DMS53 (cell line): Measurements from ENCODE around the gene OTUD7B.
A peak's percentile ranks its signal among the peaks of the same experiment; 100 is the strongest.
"Not testable (repeated sequence)": the region's sequence is repeated elsewhere in the genome, so short reads cannot be mapped to it uniquely, and the experiment has no call there.

Source experiments
- DNase-seq: peaks from one replicate; lab custom pipeline; 2025; lab: John Stamatoyannopoulos, UW

The OTUD7B gene

DNA sequence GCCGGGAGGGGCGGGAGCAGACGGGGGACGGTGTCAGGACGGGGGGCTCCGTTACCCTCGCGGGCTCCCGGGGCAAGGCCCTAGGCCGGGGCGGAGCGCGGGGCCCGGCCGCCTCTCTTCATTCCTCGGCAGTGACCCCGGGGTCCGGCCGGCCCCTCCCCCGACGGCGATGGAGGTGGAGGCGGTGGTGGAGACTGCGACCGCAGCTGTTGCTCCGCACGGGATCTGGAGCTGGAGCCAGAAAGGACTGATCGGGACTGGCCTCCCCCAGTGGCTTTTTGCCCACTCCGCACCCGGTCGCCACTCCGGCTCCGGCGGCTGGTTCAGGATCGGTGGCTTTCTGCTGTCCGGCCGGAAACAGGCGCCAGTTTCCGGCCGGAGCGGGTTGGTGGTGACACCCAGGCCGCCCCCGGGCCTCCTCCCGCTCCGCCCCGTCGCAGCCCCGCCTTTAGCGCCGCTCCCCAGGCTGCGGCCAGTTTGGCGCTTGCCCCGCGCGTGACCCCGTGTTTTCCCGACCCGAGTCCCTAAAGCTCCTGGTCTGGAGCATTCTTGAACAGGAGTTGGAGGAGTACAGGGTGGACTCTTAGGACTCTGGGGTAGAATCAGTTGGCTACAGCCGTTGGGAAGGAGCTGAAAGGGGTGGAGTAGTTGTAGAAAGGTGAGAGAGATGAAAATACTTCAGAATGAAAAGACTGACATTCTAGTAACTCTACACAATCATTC lies at the start of gene OTUD7B:
OTUD7B (minus strand) TSS at position 334 of the 723 bp plus-strand sequence. CDS start 33,216 bp downstream, outside the sequence.
- peak; percentile 95 for DNase-seq

DNA sequence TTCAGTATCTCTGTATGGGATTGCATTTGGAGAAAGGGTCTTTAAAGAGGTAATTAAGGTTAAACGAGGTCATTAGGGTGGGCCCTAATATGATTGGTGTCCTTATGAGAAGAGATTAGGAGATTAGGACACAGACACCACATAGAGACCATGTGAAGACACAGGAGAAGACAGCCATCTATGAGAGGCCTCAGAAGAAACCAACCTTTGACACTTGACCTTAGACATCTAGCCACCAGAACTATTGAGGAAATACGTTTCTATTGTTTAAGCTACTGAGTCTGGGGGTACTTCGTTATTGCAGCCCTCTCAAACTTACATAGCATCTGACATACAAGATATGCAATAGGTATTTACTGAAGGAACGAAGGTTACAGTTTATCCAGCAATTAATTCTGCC lies 49.7 kb upstream of the OTUD7B start:
- no peak for DNase-seq

DNA sequence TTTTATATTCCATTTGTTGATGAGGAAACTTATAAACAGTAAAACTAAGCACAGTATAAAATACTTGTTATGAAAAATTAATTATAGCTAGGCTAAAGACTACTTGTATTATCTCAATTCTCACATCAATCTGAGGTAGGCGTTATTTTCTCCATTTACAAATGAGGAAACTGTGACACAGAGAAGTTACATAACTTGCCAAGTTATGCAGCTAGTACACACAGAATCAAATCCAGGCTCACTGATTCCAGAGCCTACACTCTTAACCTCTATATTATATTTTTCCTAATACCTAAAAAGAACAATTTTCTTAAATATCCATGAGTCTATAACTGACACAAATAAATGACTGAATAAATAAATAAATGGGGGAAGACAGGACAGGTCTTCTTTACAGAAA lies 45.9 kb upstream of the OTUD7B start:
- DNase-seq, result no peak

DNA sequence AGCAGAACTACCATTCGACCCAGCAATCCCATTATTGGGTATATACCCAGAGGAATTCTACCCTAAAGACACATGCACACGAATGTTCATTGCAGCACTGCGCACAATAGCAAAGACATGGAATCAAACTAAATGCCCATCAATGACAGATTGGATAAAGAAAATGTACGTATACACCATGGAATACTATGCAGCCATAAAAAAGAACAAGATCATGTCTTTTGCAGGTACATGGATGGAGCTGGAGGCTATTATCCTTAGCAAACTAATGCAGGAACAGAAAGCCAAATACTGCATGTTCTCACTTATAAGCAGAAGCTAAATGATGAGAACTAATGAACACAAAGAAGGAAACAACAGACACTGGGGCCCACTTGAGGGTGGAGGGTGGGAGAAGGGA lies 45.0 kb upstream of the OTUD7B start:
- DNase-seq, result not testable (repeated sequence)

DNA sequence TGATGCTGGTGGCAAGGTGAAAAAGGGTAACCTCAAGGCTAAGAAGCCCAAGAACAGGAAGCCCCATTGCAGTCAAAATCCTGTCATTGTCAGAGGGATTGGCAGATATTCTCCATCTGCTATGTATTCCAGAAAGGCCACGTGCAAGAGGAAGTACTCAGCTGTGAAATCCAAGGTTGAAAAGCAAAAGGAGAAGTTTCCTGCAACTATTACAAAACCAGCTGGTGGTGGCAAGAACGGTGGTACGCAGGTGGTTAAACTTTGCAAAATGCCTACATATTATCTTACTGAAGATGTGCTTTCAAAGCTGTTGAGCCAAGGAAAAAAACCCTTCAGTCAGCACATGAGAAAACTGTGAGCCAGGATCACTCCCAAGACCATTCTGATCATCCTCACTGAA lies 43.4 kb upstream of the OTUD7B start:
- no peak for DNase-seq

DNA sequence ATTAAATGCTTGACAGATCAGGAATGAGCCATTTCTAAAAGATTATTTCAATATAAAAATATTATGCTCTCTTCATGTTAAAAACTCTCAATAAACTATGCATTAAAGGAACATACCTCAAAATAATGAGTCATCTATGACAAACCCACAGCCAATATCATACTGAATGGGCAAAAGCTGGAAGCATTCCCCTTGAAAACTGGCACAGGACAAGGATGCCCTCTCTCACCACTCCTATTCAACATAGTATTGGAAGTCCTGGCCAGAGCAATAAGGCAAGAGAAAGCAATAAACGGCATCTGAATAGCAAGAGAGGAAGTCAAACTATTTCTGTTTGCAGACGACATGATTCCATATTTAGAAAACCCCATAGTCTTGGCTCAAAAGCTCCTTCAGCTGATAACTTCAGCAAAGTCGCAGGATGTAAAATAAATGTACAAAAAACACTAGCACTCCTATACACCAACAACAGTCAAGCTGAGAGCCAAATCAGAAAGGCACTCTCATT lies 41.4 kb upstream of the OTUD7B start:
- not testable (repeated sequence) for DNase-seq

DNA sequence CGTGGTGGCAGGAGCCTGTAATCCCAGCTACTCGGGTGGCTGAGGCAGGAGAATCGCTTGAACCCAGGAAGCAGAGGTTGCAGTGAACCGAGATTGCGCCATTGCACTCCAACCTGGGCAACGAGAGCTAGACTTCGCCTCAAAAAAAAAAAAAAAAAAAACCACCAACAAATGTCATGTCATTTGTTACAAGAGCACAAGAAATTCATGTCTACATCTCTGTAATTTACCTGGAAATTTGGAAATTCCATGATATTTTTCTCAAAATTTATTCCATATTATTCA lies 40.5 kb upstream of the OTUD7B start:
- no peak for DNase-seq

DNA sequence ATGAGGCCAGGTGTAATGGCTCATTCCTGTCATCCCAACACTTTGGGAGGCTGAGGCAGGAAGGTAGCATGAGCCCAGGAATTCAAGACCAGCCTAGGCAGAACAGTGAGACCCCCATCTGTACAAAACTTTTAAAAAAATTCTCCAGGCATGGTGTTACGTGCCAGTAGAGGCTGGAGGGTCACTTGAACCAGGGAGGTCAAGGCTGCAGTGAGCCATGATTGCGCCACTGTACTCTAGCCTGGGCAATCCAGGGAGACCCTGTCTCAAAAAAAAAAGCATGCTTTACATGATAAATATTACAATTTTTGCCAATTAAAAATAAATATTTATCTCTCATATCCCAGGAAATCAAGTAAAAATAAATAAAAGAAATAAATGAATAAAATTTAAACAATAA lies 39.4 kb upstream of the OTUD7B start:
- no peak for DNase-seq

DNA sequence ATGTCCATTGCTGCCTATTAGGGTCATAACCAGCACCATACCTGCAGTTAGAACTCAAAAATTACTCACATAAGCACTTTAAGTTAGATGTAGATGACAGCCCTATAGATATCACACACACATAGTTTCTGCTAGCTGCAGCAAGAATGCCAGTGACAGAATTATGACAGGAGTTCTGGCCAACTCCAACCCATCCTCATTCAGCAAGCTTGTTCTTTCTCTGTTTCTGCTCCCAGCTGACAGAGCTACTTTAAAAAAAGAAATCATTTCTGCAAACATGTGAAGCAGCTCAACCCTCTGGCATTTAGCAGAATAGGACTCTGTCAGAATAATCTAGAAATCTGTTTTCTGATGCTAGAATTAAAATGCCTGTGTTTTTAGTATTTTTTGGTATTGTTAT lies 23.8 kb upstream of the OTUD7B start:
- no peak for DNase-seq

DNA sequence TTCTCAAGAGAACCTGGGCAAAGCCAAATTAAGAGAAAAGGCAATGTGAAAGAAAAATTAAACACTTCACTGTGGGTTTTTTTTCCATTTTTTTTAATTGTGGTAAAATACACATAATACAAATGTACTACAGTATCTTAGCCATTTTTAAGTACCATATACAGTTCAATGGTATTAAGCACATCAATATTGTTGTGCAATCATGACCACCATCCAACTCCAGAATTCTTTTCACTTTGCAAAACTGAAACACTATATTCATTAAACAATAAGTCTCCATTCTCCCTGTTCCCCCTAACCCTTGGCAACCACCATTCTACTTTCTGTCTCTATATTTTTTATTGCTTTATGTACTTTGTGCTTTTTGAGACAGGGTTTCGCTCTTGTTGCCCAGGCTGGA lies 17.8 kb upstream of the OTUD7B start:
- no peak for DNase-seq

DNA sequence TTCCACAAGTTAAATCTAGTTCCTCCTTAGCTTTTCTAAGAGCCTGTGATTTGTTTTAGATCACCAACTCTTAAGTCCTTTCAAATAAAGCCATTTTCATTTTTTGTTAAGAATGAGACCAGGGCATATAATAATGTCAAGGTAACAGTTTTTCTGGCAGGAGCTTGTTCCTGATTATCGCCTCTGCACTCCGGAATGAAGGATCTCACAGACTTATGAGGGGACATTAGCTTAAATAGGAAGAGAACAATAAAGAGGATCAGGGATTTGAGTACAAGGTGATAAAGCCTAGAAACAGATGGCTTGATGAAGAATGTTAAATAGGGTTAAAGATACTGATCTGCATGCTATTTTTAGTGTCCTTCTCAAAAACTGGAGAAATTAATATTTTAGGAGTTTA lies 13.6 kb upstream of the OTUD7B start:
- DNase-seq, result no peak

DNA sequence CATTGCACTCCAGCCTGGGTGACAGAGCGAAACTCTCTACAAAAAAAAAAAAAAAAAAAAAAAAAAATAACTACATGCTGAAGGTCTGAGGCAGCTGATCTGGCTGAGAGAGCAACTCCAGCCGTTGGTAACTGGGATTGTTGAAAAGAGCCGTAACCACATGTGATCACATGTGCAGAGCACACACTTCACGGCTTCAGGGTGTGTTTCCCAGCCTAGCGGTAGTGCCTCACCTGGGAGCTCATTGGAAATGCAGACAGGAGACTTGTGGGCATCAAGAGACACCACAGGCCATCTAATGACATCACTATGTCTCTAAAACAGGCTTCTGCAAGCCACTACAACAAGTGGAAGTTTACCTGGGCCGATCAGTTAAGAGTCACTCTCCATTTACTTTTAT lies 11.8 kb upstream of the OTUD7B start:
- peak; percentile 68 for DNase-seq

DNA sequence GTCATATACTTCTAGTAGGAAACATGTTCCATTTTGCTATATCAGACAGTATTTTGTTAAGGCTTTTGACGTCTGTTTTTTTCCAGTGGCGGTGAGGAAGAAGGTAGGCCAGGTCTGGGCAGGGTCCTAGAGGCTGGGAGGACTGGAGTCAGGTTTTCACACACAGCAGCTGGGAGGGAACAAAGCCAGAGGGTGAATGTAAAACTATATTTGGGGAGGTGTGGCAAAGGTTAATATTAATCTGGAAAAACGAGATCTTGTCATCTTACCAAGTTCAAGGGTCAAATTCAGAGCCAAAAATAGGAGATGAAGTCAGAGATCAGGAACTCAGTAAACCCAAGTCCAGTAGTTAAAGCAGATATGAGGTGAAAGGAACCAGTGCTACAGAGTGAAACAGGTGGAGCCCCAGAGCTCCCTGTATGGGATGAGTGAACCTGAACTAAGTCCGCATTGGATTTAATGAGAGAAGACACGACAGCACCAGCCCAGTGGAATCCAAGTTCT lies 10.7 kb upstream of the OTUD7B start:
- DNase-seq, result peak; percentile 77

DNA sequence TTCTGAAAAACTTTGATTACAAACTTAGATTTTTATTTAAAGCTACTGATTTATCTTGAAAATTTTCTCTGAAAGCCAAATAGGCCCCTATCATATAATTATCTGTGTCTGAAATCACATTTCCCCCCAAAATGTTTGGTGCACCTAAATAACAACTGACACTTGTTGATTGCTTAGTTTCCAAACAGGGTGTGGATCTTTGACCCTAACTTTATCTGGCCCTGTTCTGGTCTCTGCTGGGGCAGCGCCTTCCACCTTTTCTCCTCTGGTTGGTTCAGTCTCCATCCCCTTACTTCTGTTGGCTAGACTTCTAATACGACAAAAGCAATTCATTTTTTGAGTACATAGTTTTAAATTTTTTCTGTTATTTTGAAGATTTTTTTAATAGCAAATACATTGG lies 10.2 kb upstream of the OTUD7B start:
- DNase-seq, result no peak

DNA sequence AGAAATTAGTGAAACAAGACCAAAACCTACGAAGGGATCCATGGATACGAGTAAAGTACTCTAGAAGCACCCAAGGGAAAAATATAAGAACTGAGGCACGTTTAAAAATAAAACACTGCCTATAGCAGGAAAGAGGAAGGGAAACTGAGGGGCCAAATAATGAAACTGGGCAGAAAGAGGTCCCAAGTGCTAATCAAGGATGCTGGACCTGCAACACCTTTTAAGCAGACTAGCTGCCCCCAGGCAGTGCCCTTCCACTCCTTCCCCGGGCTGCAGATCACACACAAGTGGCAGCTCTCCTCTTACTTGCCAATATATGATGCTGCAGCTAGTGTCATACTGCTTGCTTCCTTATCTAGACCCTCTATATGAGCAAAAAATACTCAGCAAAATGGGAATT lies 7.6 kb upstream of the OTUD7B start:
- no peak for DNase-seq

DNA sequence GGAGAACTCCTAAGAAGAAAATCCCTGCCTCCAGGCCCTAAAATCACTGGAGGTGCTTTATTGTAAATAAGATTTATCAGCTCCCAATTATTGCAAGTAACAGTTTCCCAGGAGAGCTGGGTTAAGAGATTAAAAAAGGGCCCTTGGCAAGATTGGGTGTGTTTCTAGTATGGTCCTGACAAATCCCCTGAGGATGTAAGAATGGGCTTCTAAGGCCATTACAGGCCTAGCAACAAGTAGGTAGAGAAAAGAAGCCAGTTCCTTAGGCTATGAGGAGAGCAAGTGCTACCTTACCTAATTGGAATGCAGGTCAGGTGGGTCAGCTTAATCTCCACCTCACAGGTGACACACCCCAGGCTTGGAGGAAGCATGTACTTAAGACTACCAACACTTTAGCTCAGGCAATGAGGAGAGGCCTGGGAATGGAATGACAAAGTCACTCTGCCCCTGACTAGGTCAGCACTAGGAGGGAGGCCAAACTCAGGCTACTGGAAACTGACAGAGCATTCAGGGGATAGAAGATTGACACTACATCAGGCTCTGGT lies 6.8 kb upstream of the OTUD7B start:
- DNase-seq, result peak; percentile 42

DNA sequence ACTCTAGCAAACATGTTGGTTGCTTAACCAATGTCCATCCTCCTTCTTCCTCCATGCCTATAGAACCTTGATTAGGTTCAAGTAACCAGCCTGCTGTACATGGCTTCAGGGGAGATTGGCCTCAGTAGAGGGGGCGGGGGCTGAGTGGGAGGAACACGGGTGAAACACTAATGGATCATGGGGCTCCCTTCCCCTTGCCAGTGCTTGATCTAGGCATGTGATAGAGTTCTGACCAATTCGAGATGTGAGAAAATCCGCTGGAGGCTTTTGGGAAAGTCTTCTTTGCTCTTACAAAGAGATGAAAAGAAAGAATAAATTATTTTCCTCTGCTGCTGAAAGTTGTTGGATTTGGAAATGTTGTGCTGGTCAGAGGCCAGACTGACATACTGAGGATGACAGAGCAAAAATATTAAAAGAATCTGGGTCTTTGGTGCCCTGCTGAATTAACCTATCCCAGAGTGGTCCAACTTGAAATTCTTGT lies 5.2 kb upstream of the OTUD7B start:
- DNase-seq, result no peak

DNA sequence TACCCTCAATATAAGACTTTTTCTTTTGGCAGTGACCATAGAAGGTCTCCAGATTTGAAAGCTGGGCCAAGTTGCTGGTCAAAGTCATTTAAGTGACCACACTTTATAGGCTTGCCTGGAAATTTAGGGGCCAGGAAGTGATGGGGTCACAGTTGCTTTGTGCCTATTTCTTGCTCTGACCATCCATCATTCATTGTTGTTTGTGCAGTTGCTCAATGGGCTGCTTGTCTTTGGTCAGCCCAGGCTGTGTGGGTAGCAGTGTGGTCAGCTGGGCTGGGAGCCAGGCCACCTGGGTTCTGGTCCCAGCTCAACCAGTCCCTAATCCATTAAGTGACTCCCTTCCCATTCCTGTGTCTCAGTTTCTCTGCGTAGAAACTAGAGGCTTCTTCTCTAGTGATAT lies 2.1 kb upstream of the OTUD7B start:
- DNase-seq, result no peak

DNA sequence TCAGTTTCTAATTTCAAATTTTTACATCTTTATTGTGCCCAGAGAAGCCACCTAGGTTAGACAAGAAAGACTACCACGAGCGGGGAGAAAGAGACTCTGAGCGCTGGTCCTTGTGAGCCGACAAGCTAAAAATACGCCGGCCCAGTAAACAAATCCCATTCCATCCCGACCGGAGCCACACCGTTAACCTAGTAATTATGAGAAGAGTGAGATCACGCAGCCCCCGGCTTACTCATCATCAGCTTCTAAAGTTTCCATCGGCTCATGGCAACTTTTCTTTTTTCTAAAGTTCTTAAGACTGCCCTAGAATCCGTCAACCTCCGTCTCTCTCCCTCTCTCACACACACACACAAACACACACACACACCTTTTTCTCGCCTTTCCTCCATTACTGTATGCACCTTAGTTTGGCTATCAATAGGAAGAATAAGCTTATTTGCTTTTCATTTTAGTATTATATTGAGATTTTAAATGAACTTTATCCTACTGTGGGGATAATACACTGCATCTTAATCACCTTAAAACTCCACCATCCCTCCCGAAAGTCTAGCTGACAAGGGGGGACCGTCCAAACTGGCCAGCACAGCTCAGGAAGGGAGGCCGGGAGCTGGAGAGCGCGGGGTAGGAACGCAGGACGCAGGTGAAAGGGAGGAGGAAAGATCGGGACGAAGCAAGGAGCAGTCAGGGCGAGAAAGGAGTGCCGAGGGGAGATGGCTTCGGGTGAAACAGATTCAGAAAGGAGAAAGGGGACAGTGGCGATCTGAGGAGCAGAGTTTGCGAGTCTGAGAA lies 728 bp downstream of the OTUD7B start:
- peak; percentile 74 for DNase-seq

DNA sequence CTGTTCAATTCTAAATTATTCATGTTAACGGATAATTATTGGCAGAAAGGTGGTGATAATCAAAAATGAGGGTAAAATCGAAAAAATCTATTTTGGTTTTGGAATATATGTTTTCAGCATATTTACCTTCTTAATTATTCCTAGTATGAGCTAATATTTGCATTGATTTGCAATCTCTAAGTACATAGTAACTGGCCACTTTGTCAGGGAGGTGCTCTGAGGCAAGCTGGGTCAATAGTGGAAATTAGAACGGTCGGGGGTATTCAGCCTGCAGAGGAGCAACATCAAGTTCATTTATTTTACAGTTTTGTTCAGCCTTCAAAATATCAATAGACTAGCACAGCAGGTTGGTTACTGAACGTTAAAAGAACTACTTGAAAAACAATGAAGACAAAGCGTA lies 1.8 kb downstream of the OTUD7B start:
- peak; percentile 58 for DNase-seq

DNA sequence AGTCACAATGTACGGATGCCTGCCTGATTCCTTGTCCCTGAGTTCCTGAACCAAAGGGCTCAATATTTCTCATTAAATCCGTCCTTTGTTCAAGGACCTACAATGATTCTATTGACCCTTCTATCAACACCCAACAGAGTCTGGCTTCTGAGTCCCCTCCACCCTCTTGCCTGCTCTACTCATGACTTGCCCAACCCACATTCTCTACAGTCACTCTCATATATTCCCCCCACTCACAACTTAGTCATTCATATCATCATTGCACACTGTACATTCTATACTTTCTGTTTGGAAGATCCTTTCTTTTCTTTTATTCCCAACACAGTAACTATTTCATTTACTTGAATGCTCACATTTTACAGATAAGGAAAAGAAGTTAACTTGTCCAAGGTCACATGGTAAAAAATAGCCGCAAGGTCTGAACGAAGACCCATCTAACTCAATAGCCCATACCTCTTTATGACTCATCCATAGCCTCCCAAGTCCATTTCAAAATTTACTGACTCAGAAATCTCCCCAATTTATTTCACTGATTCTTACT lies 3.6 kb downstream of the OTUD7B start:
- DNase-seq, result no peak

DNA sequence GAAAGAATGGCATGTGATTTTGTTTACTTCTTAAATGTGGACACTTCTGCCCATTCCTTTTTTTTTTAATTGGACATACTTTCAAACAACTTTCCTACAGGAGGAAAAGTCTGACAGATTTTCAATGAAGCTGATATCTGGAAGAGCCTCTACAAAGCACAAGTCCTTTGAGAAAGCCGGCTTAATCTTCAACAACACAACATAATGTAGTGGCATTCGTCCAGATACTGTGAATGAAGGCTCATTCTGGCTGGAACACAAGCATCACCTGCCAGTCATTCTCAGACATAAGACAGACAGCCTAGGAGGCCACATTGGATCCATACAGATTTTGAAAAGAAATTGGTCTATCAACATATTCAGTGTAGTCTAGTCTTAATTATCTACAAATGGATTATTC lies 4.9 kb downstream of the OTUD7B start:
- no peak for DNase-seq

DNA sequence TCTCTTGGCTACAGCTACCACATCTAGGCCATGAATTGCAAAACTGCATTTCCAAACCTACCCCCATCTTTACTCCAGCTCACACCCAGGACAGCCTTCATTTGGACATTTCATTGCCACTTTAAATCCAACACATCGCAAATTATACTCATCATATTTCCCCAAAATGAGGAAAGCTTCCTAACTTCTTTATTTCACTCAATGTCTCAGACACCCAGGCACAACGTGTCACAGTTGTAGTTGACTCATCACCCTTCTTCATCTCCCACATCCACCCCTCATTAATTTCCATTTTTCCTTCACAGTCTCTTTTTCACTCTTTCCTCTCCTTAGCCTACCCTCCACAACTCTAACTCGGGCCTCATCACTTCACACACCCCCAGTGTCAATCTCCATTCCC lies 6.7 kb downstream of the OTUD7B start:
- no peak for DNase-seq
